GM12874 (cell line): ENCODE measurements around the gene ZNF460.

Experiments
- CTCF ChIP-seq: IDR thresholded peaks from 2 replicates; pipeline ENCODE4 v1.5.1; 2011; ENCODE audit warnings: low read depth, mild to moderate bottlenecking, control low read depth, low read length, moderate library complexity; ENCODE audit not compliant: insufficient read depth

ZNF460 gene

GRCh38 chr19:57288373-57288772, 8.1 kb downstream of the ZNF460 start:
- no peak for TF ChIP-seq CTCF

- TF ChIP-seq CTCF: no peak
These were observed 10.7 kb downstream of the ZNF460 start for GRCh38 chr19:57290970-57291369.

GRCh38 chr19:57292547-57292946, 12.3 kb downstream of the ZNF460 start:
- no peak for TF ChIP-seq CTCF

- no peak for TF ChIP-seq CTCF
These were observed 13.4 kb downstream of the ZNF460 start for GRCh38 chr19:57293719-57294118.

GRCh38 chr19:57302020-57302465, 21.8 kb downstream of the ZNF460 start:
- TF ChIP-seq CTCF: no peak

- TF ChIP-seq CTCF: no peak
These were observed 22.6 kb downstream of the ZNF460 start for GRCh38 chr19:57302727-57303401.

- no peak for TF ChIP-seq CTCF
These were observed 24.8 kb downstream of the ZNF460 start for GRCh38 chr19:57305056-57305455.
